Activated CD4-positive, alpha-beta T cell treated with anti-CD3 and anti-CD28 coated beads, Interleukin-2, amount 10 ng/mL, durations not matched to agents 24 days and 14 days (primary cell): ENCODE measurements around the gene INSIG1. TPM values are rescaled to one million over a fixed set of nuclear protein-coding genes. Genes with fewer than 3 reads are reported as not detected.

Experiments
- DNase-seq: peaks from one replicate; pipeline ENCODE4 v3.0.0; 2022
- H3K27ac Mint-ChIP-seq: one replicate; pipeline ENCODE4 v1.8.0; 2022; ENCODE audit warnings: mild to moderate bottlenecking, mixed read lengths
- H3K27me3 Mint-ChIP-seq: one replicate; pipeline ENCODE4 v1.8.0; 2022; ENCODE audit warnings: mixed read lengths
- H3K36me3 Mint-ChIP-seq: one replicate; pipeline ENCODE4 v1.8.0; 2022; ENCODE audit warnings: low read depth, mild to moderate bottlenecking, mixed read lengths
- H3K4me1 Mint-ChIP-seq: one replicate; pipeline ENCODE4 v1.8.0; 2021; ENCODE audit warnings: mixed read lengths
- H3K4me3 Mint-ChIP-seq: one replicate; pipeline ENCODE4 v1.8.0; 2022; ENCODE audit warnings: mild to moderate bottlenecking, moderate library complexity, mixed read lengths
- H3K9me3 Mint-ChIP-seq: one replicate; pipeline ENCODE4 v1.8.0; 2021; ENCODE audit warnings: mixed read lengths
- intact Hi-C: fragments of 100-400 bp; cut with micrococcal nuclease; formaldehyde crosslinking; loops from one replicate; pipeline ENCODE4 v1.15.1; 2023
- total RNA-seq: library from RNA; stranded (reverse); gene quantifications from 2 replicates; pipeline ENCODE4 v1.2.3, GENCODE V29; 2022

Gene INSIG1
- total RNA-seq, 1 donor from 2014 or later = 114 TPM

DNA sequence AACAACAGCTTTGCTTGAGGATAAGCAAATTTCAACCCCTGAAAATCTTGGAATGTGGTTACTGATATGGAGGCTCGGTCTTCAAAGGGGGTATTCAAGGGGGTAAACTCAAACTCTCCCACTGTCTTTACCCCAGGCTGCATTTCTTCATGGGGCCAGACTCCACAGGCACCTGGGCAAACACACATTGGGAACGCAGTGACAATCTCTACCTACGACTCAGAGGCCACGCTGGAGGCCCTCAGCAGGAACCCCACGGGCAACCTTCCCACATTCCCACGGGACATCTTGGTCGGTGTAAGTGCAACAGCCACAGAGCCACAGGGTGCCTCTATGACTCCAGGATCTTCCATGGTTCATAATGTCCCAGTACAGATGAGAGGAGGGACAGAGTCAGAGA is 2.2 kb upstream of the INSIG1 start:
- Mint-ChIP-seq H3K27me3 (no peaks in the 10 kb centered on the region), H3K36me3 (peaks cover 29% of the 10 kb centered on the region), H3K4me3 (peak overlapping the region; percentile 55), H3K4me1 (peaks cover 44% of the 10 kb centered on the region), H3K9me3 (no peaks in the 10 kb centered on the region), H3K27ac (peak overlapping the region; percentile 38)
- DNase-seq = no peak
- intact Hi-C loops = loop anchor here (5.0 kb wide), 2 partner anchors 347 to 467 kb away; partner anchors contain the start of gene RBM33

DNA sequence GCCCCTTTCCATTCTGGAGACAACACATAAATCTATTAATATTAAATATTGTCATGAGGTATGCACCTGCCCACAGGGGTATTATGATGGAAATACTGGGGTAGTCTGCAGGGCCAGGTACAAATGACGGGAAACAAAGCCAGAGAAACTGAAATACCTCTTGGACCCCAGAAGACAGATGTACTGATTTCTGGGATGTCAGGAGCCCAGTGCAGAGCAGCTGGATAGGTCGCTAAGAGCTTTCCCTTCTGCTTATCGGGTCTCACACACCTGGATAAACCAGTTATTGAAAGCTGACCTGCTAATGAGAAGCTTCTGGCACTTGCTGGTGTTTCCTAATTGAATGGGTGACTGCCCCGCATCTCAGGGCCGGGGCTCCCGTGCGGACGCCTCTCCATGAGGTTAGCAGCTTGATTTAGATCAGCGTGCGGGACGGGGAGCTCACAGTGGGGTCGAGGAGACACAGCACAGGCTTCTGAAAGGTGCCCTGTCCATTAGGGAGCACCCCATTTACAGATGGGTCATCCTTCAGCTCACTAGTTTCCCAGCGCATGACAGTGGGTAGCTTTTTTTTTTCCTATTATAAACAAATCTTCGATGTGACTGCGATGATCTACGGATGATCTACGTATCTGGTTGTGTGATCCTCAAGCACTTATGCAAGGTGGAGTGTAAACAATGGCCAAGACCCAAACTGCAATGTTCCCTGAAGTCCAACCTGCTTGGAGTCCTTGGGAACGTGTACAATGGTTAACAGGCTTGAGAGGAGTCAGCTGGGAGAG is 1.5 kb upstream of the INSIG1 start:
- intact Hi-C loops = loop anchor here (5.0 kb wide), 2 partner anchors 346 to 466 kb away; partner anchors contain the start of gene RBM33
- peak overlapping the region; percentile 92 for H3K4me3 Mint-ChIP-seq
- no peak for DNase-seq
- H3K4me1 Mint-ChIP-seq = peaks cover 44% of the 10 kb centered on the region
- H3K27me3 Mint-ChIP-seq = no peaks in the 10 kb centered on the region
- H3K36me3 Mint-ChIP-seq = peaks cover 36% of the 10 kb centered on the region
- no peaks in the 10 kb centered on the region for H3K9me3 Mint-ChIP-seq
- H3K27ac Mint-ChIP-seq = peak overlapping the region; percentile 95

DNA sequence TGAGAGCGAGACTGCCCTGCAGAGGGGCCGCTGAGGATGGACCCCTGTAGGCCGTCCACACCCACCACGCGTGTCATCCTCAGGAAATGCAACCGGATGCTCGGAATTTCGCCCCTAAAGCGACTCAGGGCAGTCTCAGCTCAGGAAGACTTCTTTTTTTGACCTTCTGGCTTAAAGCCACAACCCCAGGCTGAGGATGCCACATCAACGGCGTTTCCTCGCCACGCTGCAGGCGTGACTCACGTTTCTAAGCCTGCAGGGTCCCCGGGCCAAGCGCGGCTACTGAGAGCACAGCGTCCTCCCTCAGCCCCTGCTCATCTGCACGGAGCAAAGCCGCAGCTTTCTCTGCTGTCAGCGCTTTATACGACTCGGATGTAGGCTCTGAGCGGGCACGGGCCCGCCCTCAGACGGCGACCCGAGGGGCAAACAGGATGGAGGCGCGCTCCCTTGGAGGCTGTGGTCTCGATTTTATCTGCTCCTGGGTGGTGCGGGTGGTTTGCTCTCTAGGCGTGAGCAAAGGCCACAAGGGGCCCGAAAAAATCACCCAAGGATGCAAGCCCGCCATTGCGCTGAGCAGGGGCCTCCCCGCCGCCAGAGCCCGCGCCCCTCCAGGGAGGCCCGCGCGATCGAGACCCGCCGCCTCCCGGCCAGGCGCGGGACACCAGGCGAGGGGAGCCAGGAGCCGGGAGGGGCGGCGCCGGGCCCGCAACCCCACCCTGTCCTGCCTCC is 726 bp upstream of the INSIG1 start:
- Mint-ChIP-seq H3K9me3 (no peaks in the 10 kb centered on the region), H3K4me3 (peak overlapping the region; percentile 92), H3K27ac (peak overlapping the region; percentile 95), H3K27me3 (no peaks in the 10 kb centered on the region), H3K4me1 (peaks cover 42% of the 10 kb centered on the region), H3K36me3 (peaks cover 38% of the 10 kb centered on the region)
- peak; percentile 94 for DNase-seq
- intact Hi-C loops = loop anchor here (1.0 to 5.0 kb wide), 4 partner anchors 92 to 465 kb away; partner anchors contain the start of genes PAXIP1 and RBM33

GRCh38 chr7:155298288-155298833 is 683 bp downstream of the INSIG1 start:
- intact Hi-C loops = loop anchor here (2.0 to 5.0 kb wide), 3 partner anchors 344 to 1594 kb away; partner anchors contain the start of genes LMBR1 and RBM33

DNA sequence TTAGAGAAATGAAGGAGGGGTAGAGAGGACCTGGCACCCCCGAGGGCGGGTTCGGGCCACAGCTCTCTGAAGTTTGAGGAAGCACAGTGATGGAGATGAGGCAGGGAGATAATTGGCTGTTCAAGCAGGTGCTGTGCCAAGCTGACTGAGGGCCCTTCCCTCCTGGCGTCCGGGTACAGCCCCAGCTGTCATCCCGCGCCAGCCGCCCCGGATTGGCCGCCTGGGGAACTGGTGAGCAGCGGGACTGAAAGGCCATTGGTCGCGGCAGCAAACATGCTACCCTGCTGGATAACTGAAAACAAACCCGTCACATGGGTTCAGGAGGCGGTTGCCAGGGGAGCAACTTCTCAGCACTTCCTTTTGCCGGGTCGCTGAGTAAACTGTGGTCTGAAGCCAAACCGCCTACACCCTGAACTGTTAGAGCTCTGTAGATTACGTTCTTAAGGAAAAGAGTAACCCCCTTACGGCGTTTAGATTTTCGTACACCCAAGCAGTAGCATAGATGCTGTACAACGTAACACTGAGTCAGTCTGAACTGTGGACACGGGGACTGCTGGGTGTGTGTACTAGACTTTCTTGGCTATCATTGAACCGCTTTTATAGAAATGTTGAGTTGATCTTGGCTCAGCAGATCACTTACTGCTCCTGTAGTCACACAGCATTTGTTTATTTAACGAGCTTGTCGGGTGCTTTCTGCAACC is 1.3 kb downstream of the INSIG1 start:
- Mint-ChIP-seq H3K36me3 (peaks cover 51% of the 10 kb centered on the region), H3K9me3 (no peaks in the 10 kb centered on the region), H3K27me3 (no peaks in the 10 kb centered on the region), H3K4me3 (peak overlapping the region; percentile 94), H3K4me1 (peaks cover 42% of the 10 kb centered on the region), H3K27ac (peak overlapping the region; percentile 97)
- intact Hi-C loops = loop anchor here (1.0 to 5.0 kb wide), 6 partner anchors 16 to 1594 kb away; partner anchors contain the start of genes LMBR1 and RBM33
- DNase-seq = peak; percentile 99

More at GRCh38 chr7:155298288-155298833, 683 bp downstream of the INSIG1 start:
- H3K27me3 Mint-ChIP-seq = no peaks in the 10 kb centered on the region
- no peak for DNase-seq
- peaks cover 41% of the 10 kb centered on the region for H3K4me1 Mint-ChIP-seq
- H3K9me3 Mint-ChIP-seq = no peaks in the 10 kb centered on the region
- peaks cover 46% of the 10 kb centered on the region for H3K36me3 Mint-ChIP-seq
- H3K27ac Mint-ChIP-seq = peak overlapping the region; percentile 97
- peak overlapping the region; percentile 94 for H3K4me3 Mint-ChIP-seq

GRCh38 chr7:155299535-155300202 is 2.0 kb downstream of the INSIG1 start:
- H3K27ac Mint-ChIP-seq = peak overlapping the region; percentile 97
- peak; percentile 79 for DNase-seq
- H3K4me3 Mint-ChIP-seq = peak overlapping the region; percentile 94
- H3K4me1 Mint-ChIP-seq = peaks cover 44% of the 10 kb centered on the region
- no peaks in the 10 kb centered on the region for H3K9me3 Mint-ChIP-seq
- H3K36me3 Mint-ChIP-seq = peaks cover 53% of the 10 kb centered on the region
- no peaks in the 10 kb centered on the region for H3K27me3 Mint-ChIP-seq
- intact Hi-C loops = loop anchor here (1.0 to 5.0 kb wide), 6 partner anchors 16 to 1593 kb away; partner anchors contain the start of genes LMBR1 and RBM33

DNA sequence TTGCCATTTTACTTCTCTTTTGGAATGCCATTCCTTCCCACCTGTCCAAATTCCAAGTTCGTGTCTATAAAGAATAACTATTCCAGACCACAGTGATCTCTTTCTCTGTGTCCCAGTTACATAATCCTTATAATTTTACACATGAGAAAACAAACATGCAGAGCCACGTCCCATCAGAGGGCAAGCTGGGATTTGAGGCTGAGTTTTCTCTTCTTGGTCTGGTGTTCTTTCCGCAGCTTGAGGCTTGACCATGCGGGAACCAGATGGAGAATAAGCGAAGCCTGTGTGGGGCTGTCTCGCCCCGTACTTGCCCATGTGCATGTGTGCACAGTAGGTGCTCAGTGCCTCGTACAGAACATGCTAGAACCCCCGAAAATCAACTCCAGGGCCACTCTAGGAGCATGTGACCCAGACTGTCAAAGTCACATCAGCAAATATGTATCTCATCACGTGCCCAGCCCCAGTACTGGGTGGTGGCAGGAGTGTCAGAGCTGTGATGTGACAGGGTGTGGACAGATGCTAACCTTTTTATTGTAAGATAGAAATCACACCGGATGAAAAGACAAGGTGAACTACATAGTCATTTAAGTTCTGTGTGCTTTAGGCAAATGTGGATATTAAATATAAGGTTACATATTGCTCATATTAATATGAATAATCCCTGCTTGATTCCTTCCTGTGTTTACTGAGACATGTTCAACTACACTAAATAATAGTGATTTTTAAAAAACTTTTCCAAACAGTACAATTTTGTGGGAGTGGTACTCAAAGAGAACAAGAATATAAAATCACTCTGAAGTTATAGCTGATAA is 3.2 kb downstream of the INSIG1 start:
- DNase-seq = no peak
- Mint-ChIP-seq H3K27ac (peak overlapping the region; percentile 13), H3K4me1 (peaks cover 42% of the 10 kb centered on the region), H3K27me3 (no peaks in the 10 kb centered on the region), H3K4me3 (peak overlapping the region; percentile 75), H3K9me3 (no peaks in the 10 kb centered on the region), H3K36me3 (peaks cover 63% of the 10 kb centered on the region)
- intact Hi-C loops = no loop called here

DNA sequence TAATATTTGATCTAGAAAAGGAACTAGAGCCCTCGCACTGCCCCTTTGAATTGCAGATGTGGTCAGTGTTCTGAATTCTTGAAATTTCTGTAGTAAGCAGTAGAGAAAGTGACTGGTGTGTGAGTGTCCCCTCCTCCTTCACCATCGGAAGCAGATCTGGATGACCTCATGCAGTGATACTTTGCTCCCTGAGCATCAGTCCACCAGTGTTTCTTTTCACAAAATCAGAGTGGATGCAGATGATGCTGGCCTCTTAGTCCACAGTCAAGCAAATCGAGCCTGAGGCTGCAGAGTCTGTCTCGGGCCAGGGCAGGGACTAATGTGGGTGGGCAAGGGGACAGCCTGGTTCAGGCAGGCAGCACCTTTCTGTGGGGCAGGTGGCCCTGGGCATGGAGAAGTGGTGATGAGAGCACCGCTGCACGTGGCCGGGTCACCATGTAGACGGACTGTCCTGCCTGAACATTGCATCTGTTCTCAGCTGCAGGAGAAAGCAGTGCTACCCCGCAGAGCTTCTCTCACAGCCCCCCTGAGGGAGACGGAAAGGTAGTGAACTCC is 5.4 kb downstream of the INSIG1 start:
- intact Hi-C loops = no loop called here
- no peak for DNase-seq
- H3K27ac Mint-ChIP-seq = no peak overlapping the region
- H3K36me3 Mint-ChIP-seq = peaks cover 73% of the 10 kb centered on the region
- no peak overlapping the region for H3K4me3 Mint-ChIP-seq
- H3K27me3 Mint-ChIP-seq = no peaks in the 10 kb centered on the region
- H3K9me3 Mint-ChIP-seq = no peaks in the 10 kb centered on the region
- peaks cover 42% of the 10 kb centered on the region for H3K4me1 Mint-ChIP-seq

DNA sequence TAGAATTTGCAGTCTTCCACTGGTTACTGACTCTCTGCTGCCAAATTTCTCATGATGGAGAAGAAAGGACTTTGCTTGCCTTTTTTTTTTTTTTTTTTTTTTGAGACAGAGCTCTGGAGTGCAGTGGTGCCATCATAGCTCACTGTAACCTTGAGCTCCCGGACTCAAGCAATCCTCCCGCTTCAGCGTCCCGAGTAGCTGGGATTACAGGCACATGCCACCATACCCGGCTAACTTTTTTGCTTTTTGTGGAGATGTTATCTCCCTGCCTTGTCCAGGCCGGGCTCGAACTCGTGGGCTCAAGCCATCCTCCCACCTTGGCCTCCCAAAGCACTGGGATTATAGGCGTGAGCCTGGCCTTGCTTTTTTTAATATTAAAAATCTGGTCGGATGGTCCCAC is 6.2 kb downstream of the INSIG1 start:
- Mint-ChIP-seq H3K36me3 (peaks cover 77% of the 10 kb centered on the region), H3K27me3 (no peaks in the 10 kb centered on the region), H3K9me3 (no peaks in the 10 kb centered on the region), H3K4me3 (no peak overlapping the region), H3K27ac (no peak overlapping the region), H3K4me1 (peaks cover 42% of the 10 kb centered on the region)
- intact Hi-C loops = no loop called here
- DNase-seq = no peak

DNA sequence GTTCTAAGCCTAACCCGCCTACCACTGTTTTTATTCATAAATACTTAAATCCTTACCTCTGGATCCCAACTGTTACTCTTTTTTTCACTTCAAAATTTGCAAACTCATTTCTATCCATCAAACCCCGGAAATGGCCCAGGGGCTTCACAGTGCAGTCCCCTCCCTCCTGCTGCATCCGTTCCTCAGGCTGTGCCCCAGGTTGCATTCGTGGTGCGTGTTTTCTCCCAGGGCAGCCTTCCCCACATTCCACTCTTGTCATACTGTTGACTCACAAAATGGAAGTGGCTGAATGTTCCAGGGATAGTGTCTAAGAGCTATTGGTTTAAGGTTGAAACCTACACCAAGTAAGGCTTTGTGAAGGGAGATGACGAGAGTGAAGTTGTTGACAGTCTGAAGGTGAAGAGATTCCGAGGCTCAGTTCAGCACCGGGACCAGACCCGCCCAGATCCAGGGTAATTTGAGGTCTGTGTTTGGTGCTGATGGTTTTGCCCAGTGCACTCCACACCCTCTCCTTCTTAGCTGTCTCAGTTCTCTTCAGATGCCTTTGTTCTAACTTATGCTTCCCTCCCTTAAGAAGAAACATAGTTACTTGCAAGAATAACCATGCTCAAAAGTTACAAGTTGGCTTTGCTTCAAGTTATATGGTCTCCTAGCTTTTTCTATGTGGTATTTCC is 7.7 kb downstream of the INSIG1 start:
- H3K4me1 Mint-ChIP-seq = peaks cover 38% of the 10 kb centered on the region
- H3K36me3 Mint-ChIP-seq = peaks cover 76% of the 10 kb centered on the region
- DNase-seq = no peak
- H3K4me3 Mint-ChIP-seq = peak overlapping the region; percentile 14
- H3K27me3 Mint-ChIP-seq = no peaks in the 10 kb centered on the region
- no peaks in the 10 kb centered on the region for H3K9me3 Mint-ChIP-seq
- H3K27ac Mint-ChIP-seq = peak overlapping the region; percentile 76
- intact Hi-C loops = no loop called here

DNA sequence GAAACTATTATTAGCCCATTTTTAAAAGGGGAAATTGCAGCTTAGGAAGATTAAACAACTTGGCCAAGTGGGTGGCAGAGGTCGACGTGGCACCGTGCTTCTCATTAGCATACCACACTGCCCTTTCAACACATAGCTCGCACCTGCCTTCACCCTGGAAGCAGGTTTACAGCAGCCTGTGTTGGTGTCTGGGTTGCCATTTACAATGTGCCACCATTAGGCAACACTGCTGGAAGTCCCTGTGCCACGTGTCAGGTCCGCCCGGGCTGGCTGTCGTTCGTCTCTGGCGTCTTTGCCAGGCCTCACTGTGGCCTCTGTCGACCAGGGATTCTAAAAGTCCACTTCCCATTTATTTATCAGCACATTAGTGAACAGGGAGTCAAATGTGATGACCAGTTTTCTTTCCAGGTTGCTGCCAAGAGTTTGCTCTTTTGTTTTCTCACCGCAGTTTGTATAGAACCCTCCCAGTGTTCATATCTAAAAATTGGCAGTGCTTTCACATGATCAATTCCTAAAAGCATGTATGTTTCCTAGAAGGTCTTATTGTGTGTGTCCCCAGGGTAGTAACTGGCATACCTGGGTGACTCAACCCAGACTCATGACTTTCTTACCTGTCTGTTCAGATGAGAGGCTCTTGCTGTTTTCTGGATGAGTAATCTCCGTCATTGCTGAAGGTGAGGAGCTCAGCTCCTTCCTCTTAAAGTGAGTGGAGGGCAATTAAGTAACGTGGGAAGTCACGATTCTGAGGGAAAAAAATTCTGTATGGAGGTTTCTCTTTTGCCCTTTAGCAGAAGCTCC is 9.2 kb downstream of the INSIG1 start:
- no peaks in the 10 kb centered on the region for H3K27me3 Mint-ChIP-seq
- no peak overlapping the region for H3K4me3 Mint-ChIP-seq
- H3K27ac Mint-ChIP-seq = peak overlapping the region; percentile 8
- intact Hi-C loops = no loop called here
- no peaks in the 10 kb centered on the region for H3K9me3 Mint-ChIP-seq
- H3K36me3 Mint-ChIP-seq = peaks cover 71% of the 10 kb centered on the region
- DNase-seq = no peak
- peaks cover 25% of the 10 kb centered on the region for H3K4me1 Mint-ChIP-seq
